Fibroblast of mammary gland (primary cell): Measurements from ENCODE around the gene NHLH1.

Experiments used
- DNase-seq: peaks from one replicate; pipeline ENCODE4 v3.0.0-alpha.2; 2010; ENCODE audit warnings: low read depth
- H3K4me3 ChIP-seq: 2 replicates; pipeline ENCODE4 v1.5.1; 2011; ENCODE audit warnings: low read depth, mild to moderate bottlenecking, low read length, moderate library complexity; ENCODE audit not compliant: control insufficient read depth
- TF ChIP-seq, protein P1 (sequence below): conservative IDR thresholded peaks from 2 replicates; pipeline ENCODE4 v1.5.1; 2011; ENCODE audit warnings: low read depth, low read length, inconsistent platforms; ENCODE audit not compliant: control insufficient read depth, insufficient read depth

The NHLH1 gene

GRCh38 chr1:160397651-160398050, 30.8 kb downstream of the NHLH1 start:
- H3K4me3 ChIP-seq: no peak overlapping the region
- no peak for DNase-seq
- TF ChIP-seq, protein P1, sequence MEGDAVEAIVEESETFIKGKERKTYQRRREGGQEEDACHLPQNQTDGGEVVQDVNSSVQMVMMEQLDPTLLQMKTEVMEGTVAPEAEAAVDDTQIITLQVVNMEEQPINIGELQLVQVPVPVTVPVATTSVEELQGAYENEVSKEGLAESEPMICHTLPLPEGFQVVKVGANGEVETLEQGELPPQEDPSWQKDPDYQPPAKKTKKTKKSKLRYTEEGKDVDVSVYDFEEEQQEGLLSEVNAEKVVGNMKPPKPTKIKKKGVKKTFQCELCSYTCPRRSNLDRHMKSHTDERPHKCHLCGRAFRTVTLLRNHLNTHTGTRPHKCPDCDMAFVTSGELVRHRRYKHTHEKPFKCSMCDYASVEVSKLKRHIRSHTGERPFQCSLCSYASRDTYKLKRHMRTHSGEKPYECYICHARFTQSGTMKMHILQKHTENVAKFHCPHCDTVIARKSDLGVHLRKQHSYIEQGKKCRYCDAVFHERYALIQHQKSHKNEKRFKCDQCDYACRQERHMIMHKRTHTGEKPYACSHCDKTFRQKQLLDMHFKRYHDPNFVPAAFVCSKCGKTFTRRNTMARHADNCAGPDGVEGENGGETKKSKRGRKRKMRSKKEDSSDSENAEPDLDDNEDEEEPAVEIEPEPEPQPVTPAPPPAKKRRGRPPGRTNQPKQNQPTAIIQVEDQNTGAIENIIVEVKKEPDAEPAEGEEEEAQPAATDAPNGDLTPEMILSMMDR: no peak

DNA sequence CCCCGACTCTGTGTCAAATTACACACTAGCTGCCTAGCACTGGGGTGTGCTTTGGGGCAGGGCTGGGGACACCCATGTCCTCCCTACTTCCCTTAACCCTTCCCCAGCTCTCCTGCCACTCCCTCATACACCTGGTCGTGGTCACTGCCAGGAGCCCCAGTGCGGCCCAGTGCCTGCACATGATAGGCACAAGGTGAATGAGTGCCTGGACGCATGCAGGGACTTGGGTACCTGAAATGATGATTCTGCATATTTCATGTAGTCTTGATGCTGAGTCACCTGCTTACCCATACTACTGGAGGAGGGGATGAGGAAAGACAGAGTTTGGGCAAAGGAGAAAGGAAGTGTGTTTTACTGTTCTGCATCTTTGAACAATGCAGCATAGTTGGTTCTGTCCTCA, 32.0 kb downstream of the NHLH1 start:
- TF ChIP-seq, protein P1: no peak

GRCh38 chr1:160399544-160400222, 32.8 kb downstream of the NHLH1 start:
- H3K4me3 ChIP-seq: no peak overlapping the region
- DNase-seq: no peak
- TF ChIP-seq, protein P1: no peak

More for the DNA sequence above, 32.0 kb downstream of the NHLH1 start:
- DNase-seq: no peak
- no peak overlapping the region for H3K4me3 ChIP-seq

DNA sequence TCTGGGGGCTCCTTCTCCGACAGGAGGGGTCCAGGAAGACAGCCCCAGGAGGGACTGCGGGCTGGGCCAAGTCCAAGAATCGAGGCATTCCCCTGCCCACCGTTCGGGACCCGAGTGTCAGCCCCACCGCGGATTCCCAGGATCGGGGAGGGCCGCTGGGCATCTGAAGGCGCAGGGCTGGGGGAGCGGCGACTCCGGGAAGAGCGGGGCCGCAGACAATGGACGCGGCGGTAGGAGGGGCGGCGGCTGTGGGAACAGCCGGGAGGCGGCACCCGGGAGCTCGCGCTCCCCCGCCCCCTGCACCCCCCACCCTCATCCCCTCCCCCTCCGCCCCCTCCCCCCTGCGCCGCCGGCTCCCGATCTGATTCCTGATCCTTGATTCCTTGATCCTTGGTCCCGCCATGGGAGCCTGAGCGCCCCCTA, 33.4 kb downstream of the NHLH1 start, which contains the start of gene VANGL2:
TSS of gene VANGL2 (plus strand) at position 342 of the 423 bp plus-strand sequence. CDS start 15,274 bp downstream, outside the sequence.
- H3K4me3 ChIP-seq: no peak within 1 kb of the TSS
- peak; percentile 5 for DNase-seq
- TF ChIP-seq, protein P1: no peak

DNA sequence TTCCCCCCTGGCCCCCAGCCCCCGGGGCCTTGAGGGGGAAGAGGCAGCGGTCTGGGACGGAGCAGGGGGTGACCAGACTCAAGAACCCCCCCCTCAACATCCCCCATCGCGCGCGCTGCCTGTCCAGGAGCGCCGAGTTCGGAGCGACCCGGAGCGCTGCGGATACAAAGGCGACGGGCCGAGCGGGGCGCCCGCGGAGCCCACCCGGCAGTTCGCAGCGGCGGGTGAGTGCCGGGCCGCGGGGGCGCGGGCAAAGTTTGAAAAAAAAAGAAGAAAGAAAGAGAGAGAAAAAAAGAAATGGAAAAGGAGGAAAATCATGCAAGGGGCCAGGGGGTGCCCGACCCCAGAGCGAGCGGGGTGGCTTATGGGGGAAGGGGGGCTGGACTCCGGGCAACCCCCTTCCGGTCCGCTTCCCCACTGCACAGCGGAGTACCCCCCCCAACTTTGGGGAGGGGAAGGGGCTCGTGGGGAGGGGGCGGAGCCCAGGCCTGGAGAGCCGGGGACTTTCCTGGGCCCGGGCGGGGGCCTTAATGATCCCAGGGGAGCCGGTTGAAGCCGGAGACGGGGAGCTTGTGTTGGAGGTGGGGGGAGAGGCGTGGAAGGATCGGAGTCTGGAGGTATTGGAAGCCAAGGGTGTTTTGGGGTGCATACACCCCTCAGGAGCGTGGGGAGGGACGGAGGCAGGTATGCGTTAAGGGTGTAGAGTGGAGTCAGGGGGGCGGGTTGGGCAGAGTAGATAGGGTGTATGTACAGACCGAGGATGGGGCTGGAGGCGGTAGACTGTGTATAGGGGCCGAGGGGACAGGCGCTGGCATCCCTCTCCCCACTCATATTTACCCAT, 34.0 kb downstream of the NHLH1 start:
- TF ChIP-seq, protein P1: no peak
- no peak for DNase-seq
- H3K4me3 ChIP-seq: no peak overlapping the region

GRCh38 chr1:160401487-160401805, 34.6 kb downstream of the NHLH1 start:
- H3K4me3 ChIP-seq: no peak overlapping the region
- DNase-seq: no peak
- TF ChIP-seq, protein P1: no peak
